GM23248 (cell line): ENCODE results near the gene STX2. TPM values are rescaled to one million over a fixed set of nuclear protein-coding genes. Genes with fewer than 3 reads are reported as not detected.
"Not testable (repeated sequence)": the region's sequence is repeated elsewhere in the genome, so short reads cannot be mapped to it uniquely, and the experiment has no call there.

Experiments
- DNase-seq: peaks from one replicate; pipeline ENCODE4 v3.0.0-alpha.2; 2015
- H2AFZ ChIP-seq: fragments of 200-600 bp; sonication (generic); 2 replicates; pipeline ENCODE4 v1.6.1; 2016; ENCODE audit warnings: antibody characterized with exemption
- H3F3A ChIP-seq: fragments of 200-600 bp; sonication (generic); 2 replicates; pipeline ENCODE4 v1.6.1; 2016; ENCODE audit warnings: mild to moderate bottlenecking, antibody characterized with exemption, mixed run types; ENCODE audit not compliant: insufficient read depth
- H3K27ac ChIP-seq: fragments of 200-600 bp; sonication (generic); 2 replicates; pipeline ENCODE4 v1.5.1; 2016; ENCODE audit warnings: mild to moderate bottlenecking
- H3K27me3 ChIP-seq: fragments of 200-600 bp; sonication (generic); replicated peaks from 2 replicates; pipeline ENCODE4 v1.6.1; 2016; ENCODE audit warnings: mild to moderate bottlenecking; ENCODE audit not compliant: insufficient read depth
- H3K36me3 ChIP-seq: fragments of 200-600 bp; sonication (generic); 2 replicates; pipeline ENCODE4 v1.6.1; 2016; ENCODE audit warnings: low read depth, mild to moderate bottlenecking
- H3K4me1 ChIP-seq: fragments of 200-600 bp; sonication (generic); 2 replicates; pipeline ENCODE4 v1.6.1; 2016; ENCODE audit warnings: mild to moderate bottlenecking; ENCODE audit not compliant: insufficient read depth
- H3K4me2 ChIP-seq: fragments of 200-600 bp; sonication (generic); one replicate; pipeline ENCODE4 v1.6.1; 2016; ENCODE audit warnings: mild to moderate bottlenecking; ENCODE audit not compliant: unreplicated experiment
- H3K4me3 ChIP-seq: fragments of 200-600 bp; sonication (generic); 2 replicates; pipeline ENCODE4 v1.5.1; 2016; ENCODE audit warnings: mild to moderate bottlenecking
- H3K79me2 ChIP-seq: fragments of 200-600 bp; sonication (generic); 2 replicates; pipeline ENCODE4 v1.6.1; 2016; ENCODE audit warnings: mild to moderate bottlenecking; ENCODE audit not compliant: insufficient read depth
- H3K9ac ChIP-seq: fragments of 200-600 bp; sonication (generic); 2 replicates; pipeline ENCODE4 v1.6.1; 2016; ENCODE audit warnings: mild to moderate bottlenecking
- H3K9me2 ChIP-seq: fragments of 200-600 bp; sonication (generic); 2 replicates; pipeline ENCODE4 v1.6.1; 2016; ENCODE audit warnings: mixed run types, mild to moderate bottlenecking, moderate library complexity; ENCODE audit not compliant: insufficient read depth
- H3K9me3 ChIP-seq: fragments of 200-600 bp; sonication (generic); one replicate; pipeline ENCODE4 v1.6.1; 2017; ENCODE audit warnings: low read depth
- H4K20me1 ChIP-seq: fragments of 200-600 bp; sonication (generic); 2 replicates; pipeline ENCODE4 v1.6.0; 2016; ENCODE audit not compliant: insufficient read depth
- EZH2 ChIP-seq: fragments of 200-600 bp; sonication (generic); IDR thresholded peaks from 2 replicates; pipeline ENCODE4 v1.6.1; 2018; ENCODE audit warnings: antibody characterized with exemption, mild to moderate bottlenecking; ENCODE audit not compliant: insufficient read depth, poor library complexity, severe bottlenecking
- EZH2phosphoT487 ChIP-seq: fragments of 200-600 bp; sonication (generic); IDR thresholded peaks from 2 replicates; pipeline ENCODE4 v1.6.1; 2018; ENCODE audit warnings: antibody characterized with exemption, moderate library complexity, mild to moderate bottlenecking, low read depth; ENCODE audit not compliant: insufficient read depth
- WGBS, 2 experiments: methylation state at CpG; one replicate each; pipeline ENCODE4 v1.1.6; 2015 to 2017; ENCODE audit warnings: low lambda C conversion rate in 2 of 2, low coverage in 1 of 2; ENCODE audit errors: missing lambda C conversion rate in 2 of 2; 5-methylcytosine and 5-hydroxymethylcytosine counted together
- in situ Hi-C: fragments of 300-500 bp; cut with MboI; formaldehyde crosslinking; loops from 2 replicates; pipeline ENCODE4 v1.15.0; 2020
- polyA plus RNA-seq: library from polyadenylated mRNA; unstranded; fragments of >200 nt; fragmentation: Nextera tagmentation; extraction: Ambion mirVana; gene quantifications from 2 replicates; pipeline ENCODE4 v1.2.1, GENCODE V29; 2016
- total RNA-seq: library from RNA; depleted of rRNA; stranded (reverse); fragments of >200 nt; shearing (Covaris generic); gene quantifications from 2 replicates; pipeline ENCODE4 v1.2.3, GENCODE V29; 2014

The STX2 gene
- total and polyA plus RNA-seq, 2 experiments from 2014 or later = 30.1 to 45.5 TPM

DNA sequence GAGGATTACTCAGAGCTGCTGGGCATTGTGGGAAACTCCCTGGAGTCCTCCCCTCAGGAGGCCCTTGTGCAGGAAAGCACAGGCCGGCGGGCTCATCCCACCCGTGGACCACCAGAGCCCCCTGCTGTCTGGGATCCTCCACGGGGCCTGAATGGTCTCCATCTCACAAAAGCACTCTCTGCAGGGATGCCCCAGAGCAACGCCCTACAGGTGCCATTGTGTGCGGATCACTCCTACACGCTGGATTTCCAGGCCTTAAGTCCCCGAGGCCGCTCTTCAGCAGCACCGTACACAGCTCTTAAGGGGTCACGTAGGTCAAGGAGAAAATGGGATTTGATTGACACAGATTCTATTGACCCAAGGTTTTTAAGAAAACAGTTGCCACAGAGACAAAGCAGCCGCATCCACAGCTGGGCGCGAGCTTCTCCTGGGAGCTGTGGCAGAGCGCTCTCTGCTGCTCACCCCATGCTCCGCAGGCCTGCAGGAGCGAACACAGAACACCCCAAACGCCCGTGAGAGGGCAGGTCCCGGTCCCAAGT lies 86.3 kb downstream of the STX2 start:
- Histone ChIP-seq H3K27me3 (no peaks in the 10 kb centered on the region), H3K9me2 (no peaks in the 10 kb centered on the region), H4K20me1 (no peaks in the 10 kb centered on the region), H3F3A (no peaks in the 10 kb centered on the region), H3K36me3 (no peaks in the 10 kb centered on the region), H3K79me2 (no peaks in the 10 kb centered on the region), H3K4me3 (no peak overlapping the region), H3K9ac (no peak overlapping the region), H2AFZ (no peak overlapping the region), H3K4me2 (no peak overlapping the region), H3K27ac (no peak overlapping the region), H3K9me3 (no peaks in the 10 kb centered on the region), H3K4me1 (no peaks in the 10 kb centered on the region)
- DNase-seq = no peak
- 64 to 66% methylated on average over 20 of the region's 20 CpGs for WGBS, 2 experiments
- in situ Hi-C loops = no loop called here
- no peak for TF ChIP-seq EZH2
- TF ChIP-seq EZH2phosphoT487 = no peak

DNA sequence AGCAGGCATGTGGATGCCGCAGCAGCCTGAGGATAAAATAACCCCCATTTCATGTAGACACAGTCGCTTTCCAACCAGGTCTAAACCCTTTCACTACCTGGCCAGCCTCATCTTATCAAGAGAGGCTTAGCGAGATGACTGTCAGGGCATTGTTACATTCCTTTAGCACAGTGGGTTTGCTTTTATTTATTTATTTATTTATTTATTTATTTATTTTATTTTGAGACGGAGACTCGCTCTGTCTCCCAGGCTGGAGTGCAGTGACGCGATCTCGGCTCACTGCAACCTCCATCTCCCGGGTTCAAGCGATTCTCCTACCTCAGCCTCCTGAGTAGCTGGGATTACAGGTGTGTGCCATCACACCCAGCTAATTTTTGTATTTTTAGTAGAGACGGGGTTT lies 87.0 kb downstream of the STX2 start:
- H4K20me1 ChIP-seq, in situ Hi-C loops, H3K9me3 ChIP-seq: not testable (repeated sequence)

DNA sequence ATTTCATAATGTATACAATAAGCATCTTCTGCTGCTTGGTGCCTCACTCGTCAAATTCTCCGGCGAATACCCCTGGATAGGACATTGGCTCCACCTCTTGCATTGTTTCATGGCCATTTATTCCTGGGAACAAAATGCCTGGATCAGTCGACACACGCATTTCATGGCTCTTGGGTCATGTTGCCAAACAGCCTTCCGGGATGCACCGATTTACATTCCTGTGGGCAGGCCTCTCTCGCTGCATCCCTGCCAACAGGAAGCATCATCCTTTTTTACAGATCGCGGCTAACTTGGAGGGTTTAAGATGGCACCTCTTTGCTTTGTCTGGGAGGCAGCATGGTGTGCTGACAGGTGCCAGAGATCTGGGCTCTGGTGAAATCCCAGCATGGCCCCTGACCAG lies 90.3 kb downstream of the STX2 start:
- Histone ChIP-seq H3K36me3 (no peaks in the 10 kb centered on the region), H4K20me1 (no peaks in the 10 kb centered on the region), H3K4me3 (no peak overlapping the region), H2AFZ (no peak overlapping the region), H3K27me3 (no peaks in the 10 kb centered on the region; the same call in 1 of the 2 replicates), H3K4me1 (no peaks in the 10 kb centered on the region), H3K9ac (no peak overlapping the region), H3K9me3 (no peaks in the 10 kb centered on the region), H3K4me2 (no peak overlapping the region), H3K27ac (no peak overlapping the region), H3F3A (no peaks in the 10 kb centered on the region), H3K79me2 (no peaks in the 10 kb centered on the region), H3K9me2 (no peaks in the 10 kb centered on the region)
- 35 to 39% methylated on average over 10 of the region's 10 CpGs for WGBS, 2 experiments
- in situ Hi-C loops = no loop called here
- TF ChIP-seq EZH2 = no peak
- TF ChIP-seq EZH2phosphoT487 = no peak
- DNase-seq = no peak

More for the DNA sequence above, 87.0 kb downstream of the STX2 start:
- not testable (repeated sequence) for H3K79me2 ChIP-seq, H2AFZ ChIP-seq, H3F3A ChIP-seq, H3K4me2 ChIP-seq, H3K9ac ChIP-seq, H3K27ac ChIP-seq, DNase-seq, H3K27me3 ChIP-seq, H3K4me1 ChIP-seq, H3K36me3 ChIP-seq, H3K9me2 ChIP-seq, H3K4me3 ChIP-seq
- 91% methylated on average over 11 of the region's 11 CpGs for WGBS, 2 experiments

DNA sequence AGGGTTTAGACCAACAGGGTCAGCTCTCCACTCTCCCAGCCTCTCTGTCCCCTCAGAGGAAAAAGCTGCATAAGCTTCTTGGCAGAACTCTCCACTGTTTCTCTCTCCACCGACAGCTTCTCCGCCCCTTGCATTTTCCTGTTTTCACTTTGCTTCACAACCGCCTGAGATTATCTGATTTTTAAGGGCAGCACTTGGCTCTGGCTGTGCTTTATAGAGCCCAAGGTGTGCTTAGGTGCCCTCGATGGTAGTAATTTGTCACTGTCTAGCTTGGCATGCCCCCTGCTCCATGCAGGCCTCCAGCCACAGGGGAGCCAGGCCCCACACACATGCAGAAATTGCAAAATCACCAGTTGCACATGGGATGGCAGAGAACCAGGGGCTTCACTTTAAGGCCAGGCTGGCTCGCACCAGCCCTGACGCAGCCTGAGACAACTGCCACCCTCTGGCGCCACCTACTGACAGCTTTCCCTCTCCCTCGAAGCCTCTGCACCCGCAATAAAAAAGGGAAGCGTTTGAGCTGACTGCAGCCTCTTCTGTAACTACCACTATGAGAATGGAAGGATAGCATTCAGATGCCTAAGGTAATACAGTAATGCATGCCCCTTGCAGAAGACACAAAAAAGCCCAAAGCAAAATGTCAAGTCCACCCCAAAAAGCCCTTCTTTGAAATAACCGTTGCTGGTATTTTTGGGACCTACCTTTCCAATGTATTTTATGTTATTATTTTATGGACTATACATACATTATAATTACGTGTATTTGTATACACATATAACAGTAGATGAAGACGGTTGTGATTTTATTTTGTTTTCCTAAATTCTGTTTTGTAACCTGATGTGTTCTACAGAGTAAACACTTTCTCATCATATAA lies 90.9 kb downstream of the STX2 start:
- H3K36me3 ChIP-seq = no peaks in the 10 kb centered on the region
- peak; percentile 81 for DNase-seq
- H3K9me3 ChIP-seq = no peaks in the 10 kb centered on the region
- TF ChIP-seq EZH2 (no peak), EZH2phosphoT487 (no peak)
- H3F3A ChIP-seq = no peaks in the 10 kb centered on the region
- H3K9me2 ChIP-seq = no peaks in the 10 kb centered on the region
- 1 to 2% methylated on average over 13 of the region's 13 CpGs for WGBS, 2 experiments
- in situ Hi-C loops = no loop called here
- no peaks in the 10 kb centered on the region for H3K79me2 ChIP-seq
- no peaks in the 10 kb centered on the region; the same call in 1 of the 2 replicates for H3K27me3 ChIP-seq
- no peaks in the 10 kb centered on the region for H3K4me1 ChIP-seq
- no peak overlapping the region for H3K4me3 ChIP-seq
- no peak overlapping the region for H3K27ac ChIP-seq
- no peak overlapping the region for H3K4me2 ChIP-seq
- no peak overlapping the region for H3K9ac ChIP-seq
- H2AFZ ChIP-seq = no peak overlapping the region
- H4K20me1 ChIP-seq = no peaks in the 10 kb centered on the region
